PC-3 (cell line): Measurements from ENCODE around the gene XRCC2. TPM values are rescaled to one million over a fixed set of nuclear protein-coding genes. Genes with fewer than 3 reads are reported as not detected.
"Not testable (repeated sequence)": the region's sequence is repeated elsewhere in the genome, so short reads cannot be mapped to it uniquely, and the experiment has no call there.

ENCODE experiments used
- ATAC-seq: fragments of 200-7000 bp; cut with Tn5 transposase; 2 replicates; pipeline ENCODE4 v1.9.1; 2020; ENCODE audit warnings: mild to moderate bottlenecking, moderate library complexity
- BruUV-seq: library from RNA; stranded (reverse); fragments of 400-500 nt; replicated peaks from 2 replicates; lab custom pipeline; 2021; lab: Mats Ljungman, UMichigan
- CTCF ChIA-PET: fragments of 300-600 bp; sonication (Branson Sonifier 250); formaldehyde crosslinking; loops from one replicate; lab custom pipeline; 2022; ENCODE audit warnings: antibody characterized with exemption; lab: Charles Lee
- POLR2A ChIA-PET: fragments of 300-600 bp; sonication (Branson Sonifier 250); formaldehyde crosslinking; loops from one replicate; lab custom pipeline; 2022; ENCODE audit warnings: antibody characterized with exemption; ENCODE audit not compliant: unreplicated experiment; lab: Charles Lee
- DNase-seq: peaks from one replicate; pipeline ENCODE4 v3.0.0-alpha.2; 2015
- H2AFZ ChIP-seq: fragments of 300-600 bp; sonication (generic); 2 replicates; pipeline ENCODE4 v1.6.0; 2016; ENCODE audit warnings: antibody characterized with exemption, low read length
- H3F3A ChIP-seq: fragments of 300-600 bp; sonication (generic); one replicate; pipeline ENCODE4 v1.6.0; 2017; ENCODE audit warnings: antibody characterized with exemption, low read length, control low read depth, mild to moderate bottlenecking; ENCODE audit not compliant: unreplicated experiment
- H3K27ac ChIP-seq: fragments of 300-600 bp; sonication (generic); 2 replicates; pipeline ENCODE4 v1.5.1; 2016; ENCODE audit warnings: mild to moderate bottlenecking, low read length
- H3K27me3 ChIP-seq: fragments of 300-600 bp; sonication (generic); 2 replicates; pipeline ENCODE4 v1.6.1; 2016; ENCODE audit warnings: low read length, mixed read lengths
- H3K36me3 ChIP-seq: fragments of 300-600 bp; sonication (generic); 2 replicates; pipeline ENCODE4 v1.6.1; 2016; ENCODE audit warnings: low read depth, mixed run types, low read length, mixed read lengths
- H3K4me1 ChIP-seq: fragments of 300-600 bp; sonication (generic); 2 replicates; pipeline ENCODE4 v1.5.1; 2016; ENCODE audit warnings: low read length; ENCODE audit not compliant: insufficient read depth
- H3K4me2 ChIP-seq: fragments of 300-600 bp; sonication (generic); 2 replicates; pipeline ENCODE4 v1.6.0; 2016; ENCODE audit warnings: low read length
- H3K4me3 ChIP-seq: fragments of 300-600 bp; sonication (generic); 2 replicates; pipeline ENCODE4 v1.5.1; 2016; ENCODE audit warnings: mild to moderate bottlenecking, low read length, mixed read lengths
- H3K79me2 ChIP-seq: fragments of 300-600 bp; sonication (generic); 2 replicates; pipeline ENCODE4 v1.6.1; 2017; ENCODE audit warnings: low read length, mixed read lengths
- H3K9ac ChIP-seq: fragments of 300-600 bp; sonication (generic); 2 replicates; pipeline ENCODE4 v1.6.0; 2016; ENCODE audit warnings: mild to moderate bottlenecking, low read length
- H3K9me2 ChIP-seq: fragments of 300-600 bp; sonication (generic); replicated peaks from 2 replicates; pipeline ENCODE4 v1.6.1; 2016; ENCODE audit warnings: mixed run types, low read length, mixed read lengths
- H3K9me3 ChIP-seq: fragments of 300-600 bp; sonication (generic); 2 replicates; pipeline ENCODE4 v1.6.1; 2016; ENCODE audit warnings: low read length, mixed read lengths
- H4K20me1 ChIP-seq: fragments of 300-600 bp; sonication (generic); 2 replicates; pipeline ENCODE4 v1.6.1; 2016; ENCODE audit warnings: low read length, mixed read lengths
- EZH2 ChIP-seq: fragments of 300-600 bp; sonication (generic); IDR thresholded peaks from one replicate; pipeline ENCODE4 v1.6.1; 2017; ENCODE audit warnings: antibody characterized with exemption, mild to moderate bottlenecking, low read length; ENCODE audit not compliant: unreplicated experiment
- EZH2phosphoT487 ChIP-seq: fragments of 300-600 bp; sonication (generic); IDR thresholded peaks from 2 replicates; pipeline ENCODE4 v1.6.1; 2018; ENCODE audit warnings: mild to moderate bottlenecking, antibody characterized with exemption, low read length, borderline replicate concordance
- intact Hi-C: fragments of 100-400 bp; cut with micrococcal nuclease; formaldehyde crosslinking; loops from 2 replicates; pipeline ENCODE4 v1.9.0; 2023
- total RNA-seq: library from RNA; depleted of rRNA; stranded (reverse); fragments of >200 nt; gene quantifications from 2 replicates; pipeline ENCODE4 v1.2.3, GENCODE V29; 2014
- TF ChIP-seq, protein P1 (sequence below): fragments of 300-600 bp; sonication (generic); conservative IDR thresholded peaks from 2 replicates; pipeline ENCODE4 v1.5.1; 2017; ENCODE audit warnings: antibody characterized with exemption, low read depth, mild to moderate bottlenecking, low read length

XRCC2 gene
- total RNA-seq, 1 experiment from 2014 or later, result 18.7 TPM

DNA sequence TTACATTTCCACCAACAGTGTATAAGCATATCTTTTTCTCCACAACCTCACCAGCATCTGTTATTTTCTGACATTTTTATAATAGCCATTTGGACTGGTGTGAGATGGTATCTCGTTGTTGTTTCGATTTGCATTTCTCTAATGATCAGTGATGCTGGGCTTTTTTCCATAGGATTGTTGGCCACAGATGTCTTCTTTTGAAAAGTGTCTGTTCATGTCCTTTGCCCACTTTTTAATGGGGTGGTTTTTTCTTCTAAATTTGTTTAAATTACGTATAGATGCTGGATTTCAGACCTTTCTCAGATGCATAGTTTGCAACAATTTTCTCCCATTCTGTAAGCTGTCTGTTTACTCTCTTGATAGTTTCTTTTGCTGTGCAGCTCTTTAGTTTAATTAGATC, 28.9 kb downstream of the XRCC2 start:
- no peak for DNase-seq
- ATAC-seq, result no peak
- H3F3A ChIP-seq, result no peaks in the 10 kb centered on the region
- H3K9me3 ChIP-seq, result no peaks in the 10 kb centered on the region
- no peak overlapping the region for H3K9ac ChIP-seq
- H3K79me2 ChIP-seq, result no peaks in the 10 kb centered on the region
- POLR2A ChIA-PET, result no interaction called here
- no peaks in the 10 kb centered on the region for H3K4me1 ChIP-seq
- no peaks in the 10 kb centered on the region for H4K20me1 ChIP-seq
- intact Hi-C loops, result no loop called here
- CTCF ChIA-PET, result no interaction called here
- H2AFZ ChIP-seq, result no peak overlapping the region
- BruUV-seq, result no TSS peak
- H3K4me2 ChIP-seq, result no peak overlapping the region
- no peak overlapping the region for H3K27ac ChIP-seq
- no peak overlapping the region for H3K4me3 ChIP-seq
- H3K36me3 ChIP-seq, result peaks cover 31% of the 10 kb centered on the region
- H3K9me2 ChIP-seq, result no peaks in the 10 kb centered on the region
- TF ChIP-seq EZH2 (no peak), EZH2phosphoT487 (no peak)
- TF ChIP-seq, protein P1, sequence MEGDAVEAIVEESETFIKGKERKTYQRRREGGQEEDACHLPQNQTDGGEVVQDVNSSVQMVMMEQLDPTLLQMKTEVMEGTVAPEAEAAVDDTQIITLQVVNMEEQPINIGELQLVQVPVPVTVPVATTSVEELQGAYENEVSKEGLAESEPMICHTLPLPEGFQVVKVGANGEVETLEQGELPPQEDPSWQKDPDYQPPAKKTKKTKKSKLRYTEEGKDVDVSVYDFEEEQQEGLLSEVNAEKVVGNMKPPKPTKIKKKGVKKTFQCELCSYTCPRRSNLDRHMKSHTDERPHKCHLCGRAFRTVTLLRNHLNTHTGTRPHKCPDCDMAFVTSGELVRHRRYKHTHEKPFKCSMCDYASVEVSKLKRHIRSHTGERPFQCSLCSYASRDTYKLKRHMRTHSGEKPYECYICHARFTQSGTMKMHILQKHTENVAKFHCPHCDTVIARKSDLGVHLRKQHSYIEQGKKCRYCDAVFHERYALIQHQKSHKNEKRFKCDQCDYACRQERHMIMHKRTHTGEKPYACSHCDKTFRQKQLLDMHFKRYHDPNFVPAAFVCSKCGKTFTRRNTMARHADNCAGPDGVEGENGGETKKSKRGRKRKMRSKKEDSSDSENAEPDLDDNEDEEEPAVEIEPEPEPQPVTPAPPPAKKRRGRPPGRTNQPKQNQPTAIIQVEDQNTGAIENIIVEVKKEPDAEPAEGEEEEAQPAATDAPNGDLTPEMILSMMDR, result no peak
- H3K27me3 ChIP-seq, result no peaks in the 10 kb centered on the region

DNA sequence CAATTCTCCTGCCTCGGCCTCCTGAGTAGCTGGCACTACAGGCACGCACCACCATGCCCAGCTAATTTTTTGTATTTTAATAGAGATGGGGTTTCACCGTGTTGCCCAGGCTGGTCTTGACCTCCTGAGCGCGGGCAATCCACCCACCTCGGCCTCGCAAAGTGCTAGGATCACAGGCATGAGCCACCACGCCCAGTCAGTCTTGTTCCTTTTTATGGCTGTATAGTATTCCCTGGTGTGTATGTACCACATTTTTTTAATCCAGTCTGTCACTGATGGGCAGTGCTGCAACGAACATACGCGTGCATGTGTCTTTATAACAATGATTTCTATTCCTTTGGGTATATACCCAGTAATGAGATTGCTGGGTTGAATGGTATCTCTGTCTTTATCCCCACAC, 29.4 kb downstream of the XRCC2 start:
- peaks cover 31% of the 10 kb centered on the region for H3K36me3 ChIP-seq
- H2AFZ ChIP-seq, H3K4me2 ChIP-seq, H3K27ac ChIP-seq, H3K4me3 ChIP-seq, BruUV-seq, H3K9ac ChIP-seq, ATAC-seq, H3K79me2 ChIP-seq, H3K4me1 ChIP-seq, POLR2A ChIA-PET, H3K9me2 ChIP-seq, H3K27me3 ChIP-seq, H4K20me1 ChIP-seq, H3F3A ChIP-seq, H3K9me3 ChIP-seq, DNase-seq, CTCF ChIA-PET, intact Hi-C loops: not testable (repeated sequence)

DNA sequence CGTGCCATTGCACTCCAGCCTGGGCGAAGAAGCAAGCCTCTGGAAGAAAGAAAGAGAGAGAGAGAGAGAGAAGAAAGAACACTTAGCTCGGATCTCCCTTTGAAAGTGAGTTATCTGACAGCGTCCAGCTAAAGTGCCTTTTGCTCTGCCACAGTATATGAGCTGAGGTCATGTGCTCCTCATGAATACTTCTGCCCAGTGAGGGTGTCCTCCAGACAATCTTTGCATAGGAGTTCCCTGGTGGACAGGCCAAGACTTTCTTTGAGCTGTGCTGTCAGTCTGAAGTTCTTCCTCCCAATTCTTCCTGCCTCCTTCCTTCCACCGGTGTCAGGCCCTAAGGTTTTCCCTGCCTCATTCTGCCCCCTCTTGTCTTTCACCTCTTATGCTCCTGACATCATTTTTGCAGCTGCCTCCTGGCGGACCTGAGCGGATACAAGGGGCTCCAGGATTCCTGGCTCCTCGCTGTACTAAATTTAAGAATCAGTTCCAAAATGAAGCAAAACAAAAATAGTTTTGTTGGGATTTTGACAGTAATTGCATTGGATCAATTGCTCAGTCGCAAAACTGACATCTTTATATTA, 31.9 kb downstream of the XRCC2 start:
- ATAC-seq (no peak), DNase-seq (no peak)
- no TSS peak for BruUV-seq
- Histone ChIP-seq H2AFZ (no peak overlapping the region), H3K36me3 (peaks cover 20% of the 10 kb centered on the region), H3K27ac (no peak overlapping the region), H4K20me1 (no peaks in the 10 kb centered on the region), H3K9ac (no peak overlapping the region), H3K9me3 (no peaks in the 10 kb centered on the region), H3K4me2 (no peak overlapping the region), H3K4me1 (no peaks in the 10 kb centered on the region), H3K4me3 (no peak overlapping the region), H3K9me2 (no peaks in the 10 kb centered on the region), H3K79me2 (no peaks in the 10 kb centered on the region), H3K27me3 (no peaks in the 10 kb centered on the region), H3F3A (no peaks in the 10 kb centered on the region)
- intact Hi-C loops, result no loop called here
- ChIA-PET CTCF (no interaction called here), POLR2A (no interaction called here)
- TF ChIP-seq EZH2 (no peak), EZH2phosphoT487 (no peak)
- TF ChIP-seq, protein P1, result no peak
